Right atrium auricular region (tissue), 2 donors: Measurements from ENCODE around the gene RNF31. TPM values are rescaled to one million over a fixed set of nuclear protein-coding genes. Genes with fewer than 3 reads are reported as not detected.

ENCODE experiments used
- DNase-seq: peaks from one replicate; pipeline ENCODE4 v3.0.0-alpha.2; 2019; ENCODE audit warnings: low spot score
- H3K27ac ChIP-seq, 2 donors: fragments of 200-600 bp; sonication (generic); 1 replicate in 1 of 2; 2 replicates in 1 of 2; pipeline ENCODE4 v1.5.1; 2016 to 2019
- H3K27me3 ChIP-seq, 2 donors: fragments of 200-600 bp; sonication (generic); one replicate each; pipeline versions ENCODE4 v1.5.1 to v1.6.0; 2017 to 2019
- H3K36me3 ChIP-seq: fragments of 200-600 bp; sonication (generic); one replicate; pipeline ENCODE4 v1.5.1; 2016
- H3K4me1 ChIP-seq, 2 donors: fragments of 200-600 bp; sonication (generic); one replicate each; pipeline versions ENCODE4 v1.5.1 to v1.6.0; 2017 to 2019
- H3K4me3 ChIP-seq, 2 donors: fragments of 200-600 bp; sonication (generic); 1 replicate in 1 of 2; 2 replicates in 1 of 2; pipeline ENCODE4 v1.5.1; 2017 to 2019; ENCODE audit warnings: mild to moderate bottlenecking in 1 of 2, moderate library complexity in 1 of 2
- H3K9me3 ChIP-seq, 2 donors: fragments of 200-600 bp; sonication (generic); one replicate each; pipeline ENCODE4 v1.5.1; 2019
- CTCF ChIP-seq, 2 donors: fragments of 200-600 bp; sonication (generic); IDR thresholded peaks; one replicate each; pipeline ENCODE4 v1.5.1; 2019; ENCODE audit warnings: antibody characterized with exemption in 2 of 2
- total RNA-seq, 2 donors: library from RNA; depleted of rRNA; stranded (reverse); fragments of >200 nt; gene quantifications; one replicate each; pipeline ENCODE4 v1.1.0, GENCODE V29; 2016

The RNF31 gene
- total RNA-seq, 2 donors from 2014 or later = 24.1 to 47.5 TPM

- H3K27me3 ChIP-seq = no peaks in the 10 kb centered on the region
- H3K36me3 ChIP-seq = peaks cover 19% of the 10 kb centered on the region
- H3K4me3 ChIP-seq = no peak overlapping the region
- DNase-seq = no peak
- no peaks in the 10 kb centered on the region for H3K9me3 ChIP-seq
- peak overlapping the region in 1 of 2 donors; percentile 16 for H3K27ac ChIP-seq
- TF ChIP-seq CTCF (IDR thresholded peaks at IDR 0.05) = no peak
- H3K4me1 ChIP-seq = peaks cover 0 to 57% of the 10 kb centered on the region in 2 donors
Observed at GRCh38 chr14:24138396-24139271, 8.7 kb upstream of the RNF31 start.

- H3K4me1 ChIP-seq = peaks cover 0 to 57% of the 10 kb centered on the region in 2 donors
- no peak overlapping the region for H3K4me3 ChIP-seq
- no peaks in the 10 kb centered on the region for H3K9me3 ChIP-seq
- no peaks in the 10 kb centered on the region for H3K27me3 ChIP-seq
- H3K36me3 ChIP-seq = peaks cover 19% of the 10 kb centered on the region
- TF ChIP-seq CTCF (IDR thresholded peaks at IDR 0.05) = no peak
- no peak overlapping the region for H3K27ac ChIP-seq
- DNase-seq = no peak
Observed at GRCh38 chr14:24139272-24139934, 7.9 kb upstream of the RNF31 start.

- Histone ChIP-seq H3K4me3 (peak within 1 kb of the TSS; percentile 82 to 87), H3K4me1 (peaks cover 0 to 62% of the 10 kb centered on the region in 2 donors), H3K9me3 (no peaks in the 10 kb centered on the region), H3K27me3 (no peaks in the 10 kb centered on the region), H3K36me3 (peaks cover 19% of the 10 kb centered on the region), H3K27ac (peak within 1 kb of the TSS; percentile 93 to 95)
- TF ChIP-seq CTCF (IDR thresholded peaks at IDR 0.05) = peak; percentile 45 to 66
- DNase-seq = peak; percentile 100
Observed at GRCh38 chr14:24141097-24141880, 6.0 kb upstream of the RNF31 start, which contains the start of gene EMC9. EMC9 (minus strand) TSS chr14:24141591; CDS start chr14:24141304, 287 bp downstream.

- Histone ChIP-seq H3K27me3 (no peaks in the 10 kb centered on the region), H3K4me3 (no peak overlapping the region), H3K36me3 (peaks cover 10% of the 10 kb centered on the region), H3K4me1 (peaks cover 0 to 52% of the 10 kb centered on the region in 2 donors), H3K9me3 (no peaks in the 10 kb centered on the region), H3K27ac (no peak overlapping the region)
- TF ChIP-seq CTCF (IDR thresholded peaks at IDR 0.05) = no peak
- DNase-seq = no peak
Observed at GRCh38 chr14:24143511-24143910, 3.8 kb upstream of the RNF31 start.

GRCh38 chr14:24144451-24144850 lies 2.8 kb upstream of the RNF31 start:
- peaks cover 8% of the 10 kb centered on the region for H3K36me3 ChIP-seq
- no peak for DNase-seq
- H3K4me1 ChIP-seq = peaks cover 0 to 52% of the 10 kb centered on the region in 2 donors
- no peak overlapping the region for H3K27ac ChIP-seq
- no peaks in the 10 kb centered on the region for H3K27me3 ChIP-seq
- H3K4me3 ChIP-seq = no peak overlapping the region
- H3K9me3 ChIP-seq = no peaks in the 10 kb centered on the region
- TF ChIP-seq CTCF (IDR thresholded peaks at IDR 0.05) = no peak
